Astrocyte (in vitro differentiated cells and primary cell): ENCODE data around the gene MBLAC1. TPM values are rescaled to one million over a fixed set of nuclear protein-coding genes. Genes with fewer than 3 reads are reported as not detected.

Experiments
- DNase-seq: peaks from one replicate; pipeline ENCODE4 v3.0.0-alpha.2; 2010; ENCODE audit warnings: low read depth
- FAIRE-seq: peaks from 2 replicates; lab custom pipeline; 2011; peaks lifted over from hg19 to GRCh38; lab: Jason Lieb, UNC
- H2AFZ ChIP-seq: 2 replicates; pipeline ENCODE4 v1.6.0; 2012; ENCODE audit warnings: low read depth, low read length, inconsistent platforms
- H3K27ac ChIP-seq: 2 replicates; pipeline ENCODE4 v1.5.1; 2011; ENCODE audit warnings: low read depth, low read length, inconsistent platforms
- H3K27me3 ChIP-seq: 2 replicates; pipeline ENCODE4 v1.6.0; 2011; ENCODE audit warnings: low read length, inconsistent platforms; ENCODE audit not compliant: insufficient read depth
- H3K36me3 ChIP-seq: 2 replicates; pipeline ENCODE4 v1.5.1; 2011; ENCODE audit warnings: low read length, inconsistent platforms; ENCODE audit not compliant: insufficient read depth
- H3K4me1 ChIP-seq: 2 replicates; pipeline ENCODE4 v1.5.1; 2011; ENCODE audit warnings: low read length, inconsistent platforms; ENCODE audit not compliant: insufficient read depth
- H3K4me2 ChIP-seq: 2 replicates; pipeline ENCODE4 v1.6.0; 2012; ENCODE audit warnings: low read length, inconsistent platforms
- H3K4me3 ChIP-seq: 2 replicates; pipeline ENCODE4 v1.5.1; 2011; ENCODE audit warnings: low read depth, mild to moderate bottlenecking, low read length, inconsistent platforms; ENCODE audit not compliant: insufficient read depth
- H3K79me2 ChIP-seq: 2 replicates; pipeline ENCODE4 v1.6.0; 2012; ENCODE audit warnings: mild to moderate bottlenecking, low read length, inconsistent platforms; ENCODE audit not compliant: insufficient read depth
- H3K9ac ChIP-seq: 2 replicates; pipeline ENCODE4 v1.6.0; 2012; ENCODE audit warnings: mild to moderate bottlenecking, low read length, inconsistent platforms
- H3K9me3 ChIP-seq: 2 replicates; pipeline ENCODE4 v1.5.1; 2012; ENCODE audit warnings: low read depth, mild to moderate bottlenecking, low read length, inconsistent platforms; ENCODE audit not compliant: insufficient read depth
- H4K20me1 ChIP-seq: 2 replicates; pipeline ENCODE4 v1.6.0; 2012; ENCODE audit warnings: low read length, inconsistent platforms; ENCODE audit not compliant: insufficient read depth
- H3K27ac Mint-ChIP-seq: one replicate; pipeline ENCODE4 v1.8.0; 2021; ENCODE audit warnings: mild to moderate bottlenecking, mixed read lengths; ENCODE audit not compliant: unreplicated experiment
- H3K27me3 Mint-ChIP-seq: one replicate; pipeline ENCODE4 v1.8.0; 2021; ENCODE audit warnings: low read depth, mixed read lengths; ENCODE audit not compliant: unreplicated experiment
- H3K36me3 Mint-ChIP-seq: one replicate; pipeline ENCODE4 v1.8.0; 2021; ENCODE audit warnings: low read depth, mixed read lengths; ENCODE audit not compliant: unreplicated experiment
- H3K4me1 Mint-ChIP-seq: one replicate; pipeline ENCODE4 v1.8.0; 2021; ENCODE audit warnings: low read depth, mixed read lengths; ENCODE audit not compliant: unreplicated experiment
- H3K4me3 Mint-ChIP-seq: one replicate; pipeline ENCODE4 v1.8.0; 2021; ENCODE audit warnings: mild to moderate bottlenecking, moderate library complexity, mixed read lengths; ENCODE audit not compliant: unreplicated experiment
- H3K9me3 Mint-ChIP-seq: one replicate; pipeline ENCODE4 v1.8.0; 2021; ENCODE audit warnings: mild to moderate bottlenecking, mixed read lengths; ENCODE audit not compliant: unreplicated experiment
- EZH2 ChIP-seq: IDR thresholded peaks from 2 replicates; pipeline ENCODE4 v1.6.1; 2012; ENCODE audit warnings: mild to moderate bottlenecking, low read length, inconsistent platforms; ENCODE audit not compliant: insufficient read depth
- total RNA-seq: library from RNA; stranded (reverse); gene quantifications from 2 replicates; pipeline ENCODE4 v1.2.1, GENCODE V29; 2021
- TF ChIP-seq, protein P1 (sequence below): IDR thresholded peaks from 2 replicates; pipeline ENCODE4 v1.5.1; 2011; ENCODE audit warnings: low read depth, mild to moderate bottlenecking, inconsistent platforms, low read length, moderate library complexity; ENCODE audit not compliant: insufficient read depth

Gene MBLAC1
- total RNA-seq, 1 donor from 2014 or later, result 2.7 TPM

DNA sequence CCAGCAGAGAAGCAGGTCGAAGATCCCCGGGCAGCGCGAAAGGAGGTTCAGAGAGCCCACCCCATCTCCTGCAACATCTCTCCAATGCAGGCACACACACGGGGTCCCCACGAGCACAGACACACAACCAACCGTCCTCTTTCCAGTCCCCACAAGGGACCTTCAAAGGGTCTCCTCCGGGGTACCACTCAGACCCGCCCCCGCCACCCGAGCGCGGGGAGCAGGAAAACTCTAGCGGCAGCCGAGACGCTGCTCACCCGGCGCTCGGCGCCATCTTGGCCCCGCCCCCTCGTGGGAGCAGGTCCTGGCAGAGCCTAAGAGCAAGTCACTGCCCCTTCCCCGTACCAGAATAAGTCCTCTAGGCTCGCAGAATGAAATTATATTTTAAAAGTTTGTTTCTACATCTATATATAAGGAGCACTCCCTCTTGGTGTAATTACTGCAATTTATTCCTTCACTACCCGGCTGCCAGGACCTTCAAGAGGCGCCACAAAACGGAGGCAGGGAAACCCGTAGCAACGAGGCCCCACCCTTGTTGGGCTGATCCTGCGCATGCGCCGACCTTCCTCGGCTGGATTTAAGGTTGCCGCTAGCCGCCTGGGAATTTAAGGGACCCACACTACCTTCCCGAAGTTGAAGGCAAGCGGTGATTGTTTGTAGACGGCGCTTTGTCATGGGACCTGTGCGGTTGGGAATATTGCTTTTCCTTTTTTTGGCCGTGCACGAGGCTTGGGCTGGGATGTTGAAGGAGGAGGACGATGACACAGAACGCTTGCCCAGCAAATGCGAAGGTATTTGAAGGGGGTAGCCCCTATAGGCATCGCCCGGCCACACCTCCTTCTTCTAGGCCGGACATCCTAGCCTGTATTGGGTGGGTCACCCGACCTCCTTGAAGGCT lies 7.4 kb upstream of the MBLAC1 start, which contains the start of the genes CNPY4 and TAF6:
Gene CNPY4 (plus strand): TSS at position 563 of the 898 bp plus-strand sequence. CDS start 111 bp downstream, at position 674.
Gene TAF6 (minus strand): TSS at position 287 of the 898 bp plus-strand sequence. CDS start 5,149 bp downstream, outside the sequence.
- H3K36me3 ChIP-seq, result peaks cover 2% of the 10 kb centered on the region
- no peak for FAIRE-seq

DNA sequence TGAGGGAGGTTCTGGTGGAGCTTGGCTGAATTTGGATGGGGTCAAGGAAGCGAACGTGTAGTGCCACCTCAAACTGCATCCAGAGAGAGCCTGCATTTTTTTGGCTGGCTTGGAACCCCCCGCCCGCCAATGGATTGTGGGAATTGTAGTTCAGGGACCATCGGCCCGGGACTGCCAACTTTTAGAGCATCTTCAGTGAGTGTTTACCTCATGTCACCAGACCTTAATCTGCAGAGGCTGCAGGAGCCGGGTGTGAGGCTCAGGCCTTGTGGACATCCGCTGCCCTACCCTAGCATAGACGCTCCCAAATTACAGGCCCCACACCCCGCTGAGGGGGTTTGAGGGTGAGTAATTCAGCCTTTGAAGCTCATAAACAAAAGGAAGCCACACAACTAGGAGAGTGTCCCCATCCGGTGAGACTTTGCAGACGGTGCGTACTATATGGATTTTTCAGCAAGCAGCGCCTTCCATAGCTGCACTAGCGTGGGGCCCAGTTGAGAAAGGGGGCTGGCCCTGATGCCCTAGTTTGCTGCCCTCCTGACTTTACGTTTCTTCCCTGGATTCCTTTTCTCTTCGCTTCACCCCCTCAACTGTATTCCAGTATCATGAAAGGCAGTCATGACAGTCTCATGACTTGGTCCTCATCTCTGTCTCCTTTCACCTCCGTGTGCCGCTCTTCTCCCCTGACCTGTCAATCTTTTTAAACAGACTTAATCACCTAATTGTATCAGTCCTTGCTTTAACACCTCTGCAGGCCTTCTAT lies 6.6 kb upstream of the MBLAC1 start:
- Histone ChIP-seq H3K9ac (peak overlapping the region; percentile 88), H3K9me3 (no peaks in the 10 kb centered on the region), H2AFZ (peak overlapping the region; percentile 85), H4K20me1 (no peaks in the 10 kb centered on the region), H3K4me1 (peaks cover 15% of the 10 kb centered on the region), H3K4me2 (peak overlapping the region; percentile 89), H3K27me3 (no peaks in the 10 kb centered on the region), H3K4me3 (peak overlapping the region; percentile 89), H3K36me3 (peaks cover 2% of the 10 kb centered on the region), H3K79me2 (peaks cover 20% of the 10 kb centered on the region), H3K27ac (peak overlapping the region; percentile 94)
- Mint-ChIP-seq H3K4me1 (peaks cover 6% of the 10 kb centered on the region), H3K36me3 (peaks cover 8% of the 10 kb centered on the region), H3K9me3 (peaks cover 2% of the 10 kb centered on the region), H3K27ac (peak overlapping the region; percentile 96), H3K4me3 (peak overlapping the region; percentile 99), H3K27me3 (no peaks in the 10 kb centered on the region)
- no peak for FAIRE-seq
- peak; percentile 28 for DNase-seq
- TF ChIP-seq EZH2, result no peak
- TF ChIP-seq, protein P1, sequence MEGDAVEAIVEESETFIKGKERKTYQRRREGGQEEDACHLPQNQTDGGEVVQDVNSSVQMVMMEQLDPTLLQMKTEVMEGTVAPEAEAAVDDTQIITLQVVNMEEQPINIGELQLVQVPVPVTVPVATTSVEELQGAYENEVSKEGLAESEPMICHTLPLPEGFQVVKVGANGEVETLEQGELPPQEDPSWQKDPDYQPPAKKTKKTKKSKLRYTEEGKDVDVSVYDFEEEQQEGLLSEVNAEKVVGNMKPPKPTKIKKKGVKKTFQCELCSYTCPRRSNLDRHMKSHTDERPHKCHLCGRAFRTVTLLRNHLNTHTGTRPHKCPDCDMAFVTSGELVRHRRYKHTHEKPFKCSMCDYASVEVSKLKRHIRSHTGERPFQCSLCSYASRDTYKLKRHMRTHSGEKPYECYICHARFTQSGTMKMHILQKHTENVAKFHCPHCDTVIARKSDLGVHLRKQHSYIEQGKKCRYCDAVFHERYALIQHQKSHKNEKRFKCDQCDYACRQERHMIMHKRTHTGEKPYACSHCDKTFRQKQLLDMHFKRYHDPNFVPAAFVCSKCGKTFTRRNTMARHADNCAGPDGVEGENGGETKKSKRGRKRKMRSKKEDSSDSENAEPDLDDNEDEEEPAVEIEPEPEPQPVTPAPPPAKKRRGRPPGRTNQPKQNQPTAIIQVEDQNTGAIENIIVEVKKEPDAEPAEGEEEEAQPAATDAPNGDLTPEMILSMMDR, result no peak

More for the DNA sequence above, 7.4 kb upstream of the MBLAC1 start, which contains the start of the genes CNPY4 and TAF6:
- Histone ChIP-seq H4K20me1 (no peaks in the 10 kb centered on the region), H3K4me2 (peak within 1 kb of the TSS; percentile 89), H3K27ac (peak within 1 kb of the TSS; percentile 94), H3K27me3 (no peaks in the 10 kb centered on the region), H2AFZ (peak within 1 kb of the TSS; percentile 85), H3K4me3 (peak within 1 kb of the TSS; percentile 89), H3K9ac (peak within 1 kb of the TSS; percentile 88), H3K79me2 (peaks cover 20% of the 10 kb centered on the region), H3K4me1 (peaks cover 15% of the 10 kb centered on the region), H3K9me3 (no peaks in the 10 kb centered on the region)
- no peaks in the 10 kb centered on the region for H3K27me3 Mint-ChIP-seq
- no peak for TF ChIP-seq EZH2
- TF ChIP-seq, protein P1, result no peak
- peaks cover 6% of the 10 kb centered on the region for H3K4me1 Mint-ChIP-seq
- peak; percentile 85 for DNase-seq
- peak within 1 kb of the TSS; percentile 99 for H3K4me3 Mint-ChIP-seq
- H3K36me3 Mint-ChIP-seq, result peaks cover 4% of the 10 kb centered on the region
- peak within 1 kb of the TSS; percentile 96 for H3K27ac Mint-ChIP-seq
- peaks cover 2% of the 10 kb centered on the region for H3K9me3 Mint-ChIP-seq
